Smooth muscle cell (in vitro differentiated cells): Measurements from ENCODE around the gene FAM174C. TPM values are rescaled to one million over a fixed set of nuclear protein-coding genes. Genes with fewer than 3 reads are reported as not detected.

Experiments used
- DNase-seq: peaks from one replicate; lab custom pipeline; 2025; ENCODE audit not compliant: unreplicated experiment; lab: John Stamatoyannopoulos, UW
- H2AFZ ChIP-seq: fragments of 200-600 bp; sonication (generic); 2 replicates; pipeline ENCODE4 v1.6.0; 2016; ENCODE audit warnings: antibody characterized with exemption, low read depth, mild to moderate bottlenecking
- H3F3A ChIP-seq: fragments of 200-600 bp; sonication (generic); 2 replicates; pipeline ENCODE4 v1.6.0; 2017; ENCODE audit warnings: antibody characterized with exemption, low read depth
- H3K27ac ChIP-seq: fragments of 200-600 bp; sonication (generic); 2 replicates; pipeline ENCODE4 v1.5.1; 2016; ENCODE audit warnings: low read depth, mild to moderate bottlenecking
- H3K27me3 ChIP-seq: fragments of 200-600 bp; sonication (generic); 2 replicates; pipeline ENCODE4 v1.6.1; 2016; ENCODE audit warnings: low read depth, mild to moderate bottlenecking
- H3K36me3 ChIP-seq: fragments of 200-600 bp; sonication (generic); 2 replicates; pipeline ENCODE4 v1.5.1; 2016; ENCODE audit warnings: low read depth
- H3K4me1 ChIP-seq: fragments of 200-600 bp; sonication (generic); 2 replicates; pipeline ENCODE4 v1.5.1; 2016; ENCODE audit warnings: low read depth
- H3K4me2 ChIP-seq: fragments of 200-600 bp; sonication (generic); 2 replicates; pipeline ENCODE4 v1.6.0; 2016; ENCODE audit warnings: mild to moderate bottlenecking
- H3K4me3 ChIP-seq: fragments of 200-600 bp; sonication (generic); 2 replicates; pipeline ENCODE4 v1.5.1; 2016; ENCODE audit warnings: mild to moderate bottlenecking
- H3K79me2 ChIP-seq: fragments of 200-600 bp; sonication (generic); 2 replicates; pipeline ENCODE4 v1.6.0; 2016; ENCODE audit warnings: low read depth, mild to moderate bottlenecking
- H3K9ac ChIP-seq: fragments of 200-600 bp; sonication (generic); 2 replicates; pipeline ENCODE4 v1.6.0; 2016; ENCODE audit warnings: low read depth
- H3K9me3 ChIP-seq: fragments of 200-600 bp; sonication (generic); replicated peaks from 2 replicates; pipeline ENCODE4 v1.5.1; 2016; ENCODE audit warnings: low read depth
- H4K20me1 ChIP-seq: fragments of 200-600 bp; sonication (generic); 2 replicates; pipeline ENCODE4 v1.6.0; 2016; ENCODE audit warnings: low read depth
- WGBS: methylation state at CpG from one replicate; pipeline ENCODE4 v1.1.7; 2016; ENCODE audit warnings: low lambda C conversion rate; 5-methylcytosine and 5-hydroxymethylcytosine counted together
- polyA plus RNA-seq: library from polyadenylated mRNA; unstranded; fragments of >200 nt; fragmentation: Nextera tagmentation; extraction: Ambion mirVana; gene quantifications from 2 replicates; pipeline ENCODE4 v1.2.1, GENCODE V29; 2016
- total RNA-seq: library from RNA; depleted of rRNA; stranded (reverse); fragments of >200 nt; gene quantifications from 2 replicates; pipeline ENCODE4 v1.2.3, GENCODE V29; 2014
- TF ChIP-seq, protein P1 (sequence below): fragments of 200-600 bp; sonication (generic); IDR thresholded peaks from 2 replicates; pipeline ENCODE4 v1.5.1; 2017; ENCODE audit warnings: borderline replicate concordance, mild to moderate bottlenecking, antibody characterized with exemption; ENCODE audit not compliant: insufficient read depth, poor library complexity, severe bottlenecking

The FAM174C gene
- total and polyA plus RNA-seq, 2 experiments from 2014 or later, result 41.5 to 75.6 TPM

DNA sequence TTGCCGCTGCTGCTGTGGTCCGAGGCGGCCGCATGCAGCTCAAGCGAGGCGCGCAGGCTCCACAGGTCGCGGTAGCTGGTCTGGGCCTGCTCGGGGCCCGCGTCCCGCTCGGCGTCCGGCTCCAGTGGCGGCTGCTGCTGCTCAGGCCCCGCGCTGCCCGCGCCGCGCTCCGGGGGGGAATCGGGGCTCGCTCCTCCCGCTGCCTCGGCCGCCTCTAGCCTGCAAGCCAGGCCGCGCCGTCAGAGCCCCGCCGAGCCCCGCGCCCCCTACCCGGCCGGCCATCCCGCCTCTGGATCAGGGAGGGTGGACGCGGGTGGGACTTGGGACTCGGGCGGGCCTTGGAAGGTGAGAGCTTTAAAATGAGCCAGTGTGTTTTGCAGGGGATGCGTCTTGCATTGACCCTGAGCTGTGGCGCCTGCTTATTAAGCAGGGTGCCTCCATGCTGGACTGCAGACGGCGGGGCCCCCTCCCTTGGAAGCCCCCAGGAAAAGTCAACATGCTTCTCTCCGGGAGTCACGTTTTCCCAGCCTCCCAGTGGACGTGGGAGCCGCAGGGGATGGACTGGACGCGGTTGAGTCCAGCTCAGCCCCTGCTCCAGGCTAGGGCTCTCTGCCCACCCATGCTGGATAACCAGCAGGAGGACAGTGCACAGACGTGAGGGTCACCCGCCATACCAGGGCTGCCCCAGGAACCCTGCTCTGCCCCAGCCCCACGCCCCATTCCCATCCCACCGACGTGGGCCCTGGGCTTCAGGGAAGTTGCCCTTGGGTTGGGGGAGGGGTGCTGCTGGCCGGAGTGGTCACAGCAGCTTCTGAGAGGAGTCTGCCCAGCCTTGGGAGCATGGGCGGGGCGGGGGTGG lies 45.2 kb upstream of the FAM174C start:
- H3K4me1 ChIP-seq, result no peaks in the 10 kb centered on the region
- no peaks in the 10 kb centered on the region for H3K79me2 ChIP-seq
- TF ChIP-seq, protein P1, sequence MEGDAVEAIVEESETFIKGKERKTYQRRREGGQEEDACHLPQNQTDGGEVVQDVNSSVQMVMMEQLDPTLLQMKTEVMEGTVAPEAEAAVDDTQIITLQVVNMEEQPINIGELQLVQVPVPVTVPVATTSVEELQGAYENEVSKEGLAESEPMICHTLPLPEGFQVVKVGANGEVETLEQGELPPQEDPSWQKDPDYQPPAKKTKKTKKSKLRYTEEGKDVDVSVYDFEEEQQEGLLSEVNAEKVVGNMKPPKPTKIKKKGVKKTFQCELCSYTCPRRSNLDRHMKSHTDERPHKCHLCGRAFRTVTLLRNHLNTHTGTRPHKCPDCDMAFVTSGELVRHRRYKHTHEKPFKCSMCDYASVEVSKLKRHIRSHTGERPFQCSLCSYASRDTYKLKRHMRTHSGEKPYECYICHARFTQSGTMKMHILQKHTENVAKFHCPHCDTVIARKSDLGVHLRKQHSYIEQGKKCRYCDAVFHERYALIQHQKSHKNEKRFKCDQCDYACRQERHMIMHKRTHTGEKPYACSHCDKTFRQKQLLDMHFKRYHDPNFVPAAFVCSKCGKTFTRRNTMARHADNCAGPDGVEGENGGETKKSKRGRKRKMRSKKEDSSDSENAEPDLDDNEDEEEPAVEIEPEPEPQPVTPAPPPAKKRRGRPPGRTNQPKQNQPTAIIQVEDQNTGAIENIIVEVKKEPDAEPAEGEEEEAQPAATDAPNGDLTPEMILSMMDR, result no peak

DNA sequence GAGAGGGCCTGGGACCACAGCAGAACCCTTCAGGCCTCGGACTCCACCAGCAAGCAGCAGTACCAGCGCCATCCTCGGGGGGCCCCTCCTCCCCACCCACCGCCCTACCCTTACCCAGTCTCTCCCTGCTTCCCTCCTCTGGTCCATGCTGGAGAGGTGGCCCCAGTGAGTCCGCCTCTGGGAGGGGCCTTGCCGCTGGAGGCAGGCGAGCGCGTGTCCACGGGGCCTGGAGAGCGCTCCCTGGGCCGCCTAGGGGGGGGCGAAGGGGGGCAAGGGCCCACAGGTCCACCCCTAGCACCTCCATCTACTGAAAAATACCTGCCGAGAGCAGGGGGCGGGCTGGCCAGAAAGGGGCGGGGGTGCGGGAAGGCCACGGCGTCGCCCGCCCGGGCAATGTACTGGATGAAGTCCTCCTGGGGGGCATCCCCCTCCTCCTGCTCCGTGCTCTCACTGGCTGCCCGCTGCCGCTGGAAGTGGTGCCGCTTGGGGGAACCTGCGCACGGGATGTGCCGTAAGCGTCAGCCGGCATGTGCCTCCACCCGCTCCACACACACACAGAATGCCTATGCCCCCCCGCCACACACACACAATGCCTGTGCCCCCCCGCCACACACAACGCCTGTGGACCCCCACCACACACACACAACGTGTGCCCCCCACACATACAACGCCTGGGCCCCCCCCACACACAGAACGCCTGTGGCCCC lies 44.4 kb upstream of the FAM174C start:
- H3K9ac ChIP-seq, result no peak overlapping the region
- H3K36me3 ChIP-seq, result no peaks in the 10 kb centered on the region
- TF ChIP-seq, protein P1, result no peak
- H3K27me3 ChIP-seq, result no peaks in the 10 kb centered on the region
- no peak overlapping the region for H3K4me2 ChIP-seq
- no peaks in the 10 kb centered on the region for H3K9me3 ChIP-seq
- H2AFZ ChIP-seq, result no peak overlapping the region
- no peak overlapping the region for H3K27ac ChIP-seq
- DNase-seq, result no peak
- H4K20me1 ChIP-seq, result peaks cover 51% of the 10 kb centered on the region
- no peak overlapping the region for H3K4me3 ChIP-seq
- H3K4me1 ChIP-seq, result no peaks in the 10 kb centered on the region
- peaks cover 4% of the 10 kb centered on the region for H3K79me2 ChIP-seq
- 97% methylated on average over 16 of the region's 38 CpGs for WGBS
- H3F3A ChIP-seq, result peaks cover 8% of the 10 kb centered on the region

More for the DNA sequence above, 45.2 kb upstream of the FAM174C start:
- Histone ChIP-seq H2AFZ (no peak overlapping the region), H3K4me3 (no peak overlapping the region), H3K9me3 (no peaks in the 10 kb centered on the region), H3K27ac (no peak overlapping the region), H4K20me1 (peaks cover 50% of the 10 kb centered on the region), H3K36me3 (no peaks in the 10 kb centered on the region), H3K9ac (no peak overlapping the region), H3K27me3 (no peaks in the 10 kb centered on the region), H3F3A (peaks cover 8% of the 10 kb centered on the region), H3K4me2 (no peak overlapping the region)
- 94% methylated on average over 43 of the region's 61 CpGs for WGBS
- no peak for DNase-seq

DNA sequence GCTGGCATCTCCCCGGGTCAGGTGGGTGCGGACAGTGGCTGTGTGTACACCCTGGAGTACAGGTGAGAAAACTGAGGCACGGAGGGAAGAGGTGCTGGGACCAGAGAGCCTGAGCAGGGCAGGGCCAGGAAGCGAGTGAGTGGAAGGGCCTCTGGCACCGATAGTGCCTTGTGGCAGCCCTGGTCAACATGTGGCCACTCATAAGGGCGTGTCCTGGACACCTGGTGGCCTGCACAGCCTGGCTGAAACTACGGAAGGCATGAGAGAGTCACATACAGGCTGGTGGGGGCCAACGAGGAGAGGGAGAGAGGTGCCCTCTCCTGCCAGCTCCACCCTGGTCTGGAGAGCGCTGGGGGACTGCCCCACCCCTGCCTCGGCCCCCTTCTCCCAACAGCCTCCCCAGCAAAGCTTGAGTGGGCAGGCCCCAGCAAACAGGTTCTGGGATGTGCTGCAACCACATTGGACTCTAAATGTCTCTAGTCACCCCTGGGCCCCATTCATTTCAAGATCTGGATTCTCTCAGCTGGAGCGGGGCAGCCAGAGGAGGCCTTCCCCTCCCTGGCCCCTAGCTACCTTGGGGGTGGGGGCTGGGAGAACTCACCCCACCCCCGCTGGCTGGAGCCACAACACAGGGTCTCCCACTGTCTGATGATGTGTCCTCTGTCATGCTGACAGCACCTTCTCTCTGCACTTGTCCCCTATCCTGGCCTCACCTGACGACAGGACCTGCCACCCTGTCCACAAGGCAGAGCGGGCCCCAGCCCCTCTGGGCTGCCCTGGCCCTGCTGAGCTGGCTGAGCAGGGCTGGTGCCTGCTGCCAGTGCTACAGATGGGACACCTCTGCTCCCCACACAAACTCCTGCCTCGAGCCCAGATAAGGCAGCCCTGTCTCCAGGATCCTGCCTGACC lies 43.3 kb upstream of the FAM174C start:
- Histone ChIP-seq H3K79me2 (peaks cover 4% of the 10 kb centered on the region), H3K36me3 (no peaks in the 10 kb centered on the region), H2AFZ (no peak overlapping the region), H3K27me3 (no peaks in the 10 kb centered on the region), H3K4me3 (no peak overlapping the region), H3F3A (peaks cover 8% of the 10 kb centered on the region), H3K4me1 (peaks cover 4% of the 10 kb centered on the region), H3K9me3 (no peaks in the 10 kb centered on the region), H4K20me1 (peaks cover 53% of the 10 kb centered on the region), H3K27ac (no peak overlapping the region), H3K4me2 (no peak overlapping the region), H3K9ac (no peak overlapping the region)
- WGBS, result 75% methylated on average over 14 of the region's 15 CpGs
- TF ChIP-seq, protein P1, result no peak
- DNase-seq, result no peak
